ENCODE measurements around the gene MIEN1. TPM values are rescaled to one million over a fixed set of nuclear protein-coding genes. Genes with fewer than 3 reads are reported as not detected.
"Not testable (repeated sequence)": the region's sequence is repeated elsewhere in the genome, so short reads cannot be mapped to it uniquely, and the experiment has no call there.

Gene MIEN1, protein sequence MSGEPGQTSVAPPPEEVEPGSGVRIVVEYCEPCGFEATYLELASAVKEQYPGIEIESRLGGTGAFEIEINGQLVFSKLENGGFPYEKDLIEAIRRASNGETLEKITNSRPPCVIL
- 25.2 TPM for total RNA-seq

DNA sequence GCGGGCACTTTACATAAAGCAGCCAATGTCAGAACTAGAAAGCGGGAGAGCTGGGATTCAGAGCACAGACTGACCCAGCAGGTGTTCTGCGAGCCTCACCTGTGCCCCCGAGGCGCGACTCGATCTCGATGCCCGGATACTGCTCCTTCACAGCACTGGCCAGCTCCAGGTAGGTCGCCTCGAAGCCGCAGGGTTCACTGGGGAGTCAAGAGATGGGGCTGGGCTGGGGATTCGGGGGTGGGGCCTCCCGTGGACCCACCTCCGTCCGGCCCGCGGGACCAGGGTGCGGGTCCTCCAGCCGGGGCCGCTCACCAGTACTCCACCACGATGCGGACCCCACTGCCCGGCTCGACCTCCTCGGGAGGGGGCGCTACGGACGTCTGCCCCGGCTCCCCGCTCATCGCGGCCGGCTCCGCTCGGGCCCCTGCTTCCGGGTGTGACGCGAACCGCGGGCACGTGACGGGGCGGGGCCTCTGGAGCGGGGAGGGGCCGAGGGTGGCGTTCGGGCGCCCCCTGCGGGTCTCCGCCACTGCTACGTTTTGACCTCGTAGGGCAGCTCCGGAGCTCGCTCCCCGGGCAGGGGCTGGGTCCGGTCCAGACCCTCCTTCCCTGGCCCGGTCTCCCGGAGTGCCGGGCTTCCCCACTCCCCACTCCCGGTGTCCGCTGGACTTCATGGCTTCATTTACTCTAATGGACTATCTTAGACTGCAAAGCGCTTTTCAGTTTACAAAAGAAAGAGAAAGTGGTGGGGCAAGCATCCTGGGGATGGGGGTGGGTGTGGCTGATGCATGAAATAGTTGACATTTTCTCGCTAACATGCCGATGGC, at the start of gene MIEN1:
TSS of gene MIEN1 (minus strand) at position 438 of the 827 bp plus-strand sequence. CDS start at position 401, 37 bp downstream.
- DNase-seq (ENCODE audit: low spot score) (peak; percentile 94), ATAC-seq (peak; percentile 99)

- DNase-seq (ENCODE audit: low spot score) (no peak), ATAC-seq (no peak)
Measured at GRCh38 chr17:39777534-39778365, 47.4 kb upstream of the MIEN1 start.

DNA sequence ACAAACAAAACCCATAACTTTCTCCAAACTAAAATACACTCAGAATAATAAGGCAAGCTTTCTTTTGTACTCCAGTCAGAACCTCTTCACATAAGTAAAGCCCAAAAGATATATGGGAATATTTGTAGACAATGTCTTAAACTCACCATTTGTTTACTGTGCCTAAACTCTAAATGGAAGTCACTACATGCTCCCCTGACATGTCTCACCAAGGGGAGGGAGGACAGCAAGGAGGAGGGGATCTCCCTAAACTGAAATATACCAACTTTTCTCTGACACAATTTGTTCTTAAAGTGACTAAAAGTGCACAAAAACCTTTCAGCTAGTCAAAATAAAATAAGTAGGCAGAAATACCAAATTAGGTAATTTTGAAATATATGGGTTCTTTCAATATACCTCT, 45.9 kb upstream of the MIEN1 start:
- ATAC-seq (no peak), DNase-seq (ENCODE audit: low spot score) (no peak)

DNA sequence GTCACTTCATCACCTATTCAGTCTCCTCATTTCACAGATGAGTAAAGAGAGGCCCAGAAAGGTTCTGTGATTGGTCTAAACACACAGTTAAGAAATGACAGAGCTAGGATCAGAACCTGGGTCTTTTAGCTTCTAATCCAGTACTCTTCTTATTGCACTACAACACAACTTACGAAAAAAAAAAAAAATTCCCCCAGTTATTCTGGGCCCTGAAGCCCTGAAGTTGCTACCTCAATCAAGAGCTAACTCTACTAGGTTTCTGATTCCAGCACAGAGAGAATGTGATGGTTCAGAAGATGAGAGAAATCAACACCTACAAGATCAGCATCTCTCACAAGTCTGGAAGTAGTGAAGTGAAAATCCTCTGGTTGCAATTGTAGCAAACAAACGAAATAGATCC, 44.7 kb upstream of the MIEN1 start:
- ATAC-seq (no peak), DNase-seq (ENCODE audit: low spot score) (no peak)

DNA sequence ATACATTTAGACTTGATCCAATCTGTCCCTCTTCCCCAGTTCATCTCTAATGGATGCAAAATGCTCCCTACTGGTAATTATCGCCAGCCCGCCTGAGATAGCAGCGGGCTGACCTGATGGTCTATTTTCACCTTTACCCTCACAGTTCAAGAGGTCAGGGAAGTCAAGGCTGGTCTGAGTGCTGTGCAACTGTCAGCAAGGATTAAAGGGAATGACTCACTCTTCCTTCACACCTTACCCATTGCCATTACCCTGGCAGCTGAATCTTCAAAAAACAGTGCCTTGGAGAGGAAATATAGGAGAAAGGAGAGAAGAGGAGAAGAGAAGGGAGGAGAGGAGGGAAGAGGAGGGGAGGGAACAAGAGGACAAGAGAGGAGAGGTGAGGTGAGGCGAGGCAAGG, 43.7 kb upstream of the MIEN1 start:
- no peak for ATAC-seq
- no peak for DNase-seq (ENCODE audit: low spot score)

- no peak for ATAC-seq
- DNase-seq (ENCODE audit: low spot score), result no peak
Measured at GRCh38 chr17:39772987-39773934, 42.9 kb upstream of the MIEN1 start.

DNA sequence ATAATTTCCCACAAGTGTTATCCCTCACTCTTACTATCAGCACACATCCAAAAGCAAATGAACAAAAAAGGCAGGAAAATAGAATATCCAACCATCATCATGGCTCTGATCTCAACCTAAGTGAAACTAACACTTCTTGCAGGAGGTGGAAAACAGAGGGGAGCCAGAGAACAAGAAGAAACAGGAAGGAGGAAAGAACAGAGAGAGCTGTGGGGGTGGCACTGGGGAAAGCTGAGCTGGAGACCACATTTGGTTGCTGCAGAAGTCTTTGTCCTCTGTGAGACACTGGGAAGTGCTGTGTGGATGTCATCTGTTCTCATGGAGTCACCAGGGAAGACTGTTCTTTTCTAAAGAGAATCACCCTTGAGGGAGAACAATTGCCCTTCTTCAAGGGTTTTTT, 42.1 kb upstream of the MIEN1 start:
- no peak for ATAC-seq

GRCh38 chr17:39769974-39770587, 39.7 kb upstream of the MIEN1 start:
- DNase-seq (ENCODE audit: low spot score) (no peak), ATAC-seq (no peak)

More for the DNA sequence above, 42.1 kb upstream of the MIEN1 start:
- no peak for DNase-seq (ENCODE audit: low spot score)

- no peak for DNase-seq (ENCODE audit: low spot score)
- ATAC-seq, result no peak
Measured at GRCh38 chr17:39767147-39767546, 36.8 kb upstream of the MIEN1 start.

DNA sequence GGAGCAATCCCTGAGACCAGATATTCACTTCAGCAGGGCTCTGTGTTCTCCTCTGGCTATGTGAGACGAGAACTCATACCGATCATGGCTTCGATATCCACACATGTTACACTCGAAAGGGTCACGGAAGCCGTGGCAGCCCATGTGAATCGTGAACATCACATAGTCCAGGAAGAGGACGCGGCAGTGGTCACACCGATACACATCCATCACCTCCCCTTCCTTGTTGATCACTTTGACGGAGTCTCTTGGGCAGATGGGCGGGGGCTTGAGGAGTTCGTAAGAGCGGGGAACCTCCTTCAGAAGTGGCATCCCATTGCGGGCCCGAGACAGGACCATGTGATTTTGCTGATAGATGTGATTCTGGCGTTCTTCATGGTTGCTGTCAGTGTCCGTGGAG, 35.4 kb upstream of the MIEN1 start:
- no peak for ATAC-seq
- no peak for DNase-seq (ENCODE audit: low spot score)

- DNase-seq (ENCODE audit: low spot score), result no peak
- no peak for ATAC-seq
Measured at GRCh38 chr17:39765175-39765574, 34.8 kb upstream of the MIEN1 start.

DNA sequence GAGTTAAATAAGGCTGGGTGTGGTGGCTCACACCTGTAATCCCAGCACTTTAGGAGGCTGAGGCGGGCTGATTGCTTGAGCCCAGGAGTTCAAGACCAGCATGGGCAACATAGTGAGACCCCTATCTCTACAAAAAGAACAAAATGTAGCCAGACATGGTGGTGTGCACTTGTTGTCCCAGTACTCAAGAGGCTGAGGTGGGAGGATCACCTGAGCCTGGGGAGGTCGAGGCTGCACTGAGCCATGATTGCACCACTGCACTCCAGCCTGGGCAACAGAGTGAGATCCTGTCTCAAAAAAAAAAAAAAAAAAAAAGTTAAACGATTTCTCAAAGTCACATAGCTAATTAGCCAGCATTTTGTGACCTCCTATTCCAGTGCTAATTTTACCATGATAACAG, 33.8 kb upstream of the MIEN1 start:
- DNase-seq (ENCODE audit: low spot score); ATAC-seq: not testable (repeated sequence)

DNA sequence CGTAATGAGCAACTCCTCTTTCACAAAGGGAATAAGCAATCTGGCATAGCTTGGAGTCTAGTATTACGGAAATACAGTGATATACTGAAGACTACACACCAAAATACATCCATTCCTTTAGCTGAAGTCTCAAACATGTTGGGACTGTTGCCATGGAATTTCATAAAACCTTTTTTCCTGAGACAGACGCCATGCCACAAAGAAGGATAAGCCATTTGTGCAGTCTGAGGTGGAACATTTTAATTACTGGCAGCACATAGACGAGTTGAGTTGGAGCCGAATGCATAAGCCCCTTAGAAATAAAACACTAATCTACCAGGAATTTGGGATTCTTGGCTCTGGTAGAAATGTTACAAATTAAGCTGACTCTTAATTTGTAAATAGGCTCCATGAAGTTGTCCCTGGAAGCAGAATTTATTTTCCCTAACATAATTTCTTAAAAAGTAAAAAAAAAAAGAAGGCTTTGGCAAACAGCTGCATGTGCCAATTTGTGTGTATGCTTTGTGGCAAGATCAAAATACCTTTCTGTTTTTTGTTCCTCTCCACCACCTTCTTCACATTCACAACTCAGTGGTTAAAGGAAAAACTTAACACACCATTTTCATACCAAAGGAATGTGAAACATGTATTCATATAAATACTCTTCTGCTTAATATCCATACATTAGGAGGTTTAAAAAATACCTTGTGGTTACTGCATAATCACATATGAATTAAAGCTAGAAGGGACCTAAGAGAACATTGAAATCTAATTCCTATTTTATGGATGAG, 32.9 kb upstream of the MIEN1 start:
- DNase-seq (ENCODE audit: low spot score) (no peak), ATAC-seq (no peak)

GRCh38 chr17:39761861-39762496, 31.6 kb upstream of the MIEN1 start:
- no peak for ATAC-seq
- DNase-seq (ENCODE audit: low spot score), result no peak

GRCh38 chr17:39759204-39759603, 28.9 kb upstream of the MIEN1 start:
- no peak for DNase-seq (ENCODE audit: low spot score)
- no peak for ATAC-seq

DNA sequence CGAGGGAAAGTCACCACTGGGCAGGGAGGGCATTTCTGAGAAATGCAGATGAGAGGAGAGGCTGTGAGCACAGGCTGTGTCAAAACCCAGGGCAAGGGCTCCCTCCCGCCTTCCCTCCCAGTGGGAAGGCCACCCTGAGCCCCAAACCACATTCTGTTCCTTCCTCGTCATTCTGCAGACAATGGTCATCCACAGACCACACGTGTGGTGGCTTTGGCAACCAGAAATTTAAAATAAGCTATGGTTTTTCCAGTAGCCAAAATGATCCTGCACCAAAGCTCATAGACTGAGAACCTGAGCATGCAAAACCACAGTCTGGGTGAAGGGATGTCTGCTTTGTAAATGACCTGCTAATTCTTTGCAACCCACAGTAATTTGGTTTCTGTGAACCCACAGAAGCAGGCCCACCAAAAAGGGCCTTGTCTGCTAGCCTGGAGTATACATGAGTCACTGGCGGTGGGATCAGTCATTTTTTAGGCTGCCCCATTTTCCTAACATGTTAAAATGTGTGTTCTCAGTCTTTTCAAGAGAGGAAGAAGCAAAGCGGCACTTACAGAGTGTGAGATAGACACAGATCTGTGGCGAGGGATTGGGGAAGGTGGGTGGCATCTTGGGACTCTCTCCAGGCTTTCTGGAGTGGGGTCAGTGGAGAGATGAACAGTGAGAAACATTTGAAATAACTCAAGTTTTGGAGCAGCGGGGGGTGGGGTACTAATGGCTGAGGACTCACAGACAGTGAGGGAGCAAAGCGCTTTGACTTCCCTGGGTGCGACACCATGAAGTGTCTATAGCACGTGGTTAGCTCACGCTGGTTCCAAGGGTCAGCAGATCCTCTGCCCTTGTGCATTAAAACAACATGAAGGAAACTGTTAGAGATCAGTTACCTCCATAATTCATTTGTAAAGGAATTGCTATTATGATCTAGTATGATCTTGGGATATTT, 27.9 kb upstream of the MIEN1 start:
- ATAC-seq (no peak), DNase-seq (ENCODE audit: low spot score) (no peak)

GRCh38 chr17:39757176-39757662, 26.9 kb upstream of the MIEN1 start:
- no peak for ATAC-seq
- DNase-seq (ENCODE audit: low spot score), result no peak

Measured in left lobe of liver (tissue), 2 donors.